SK-N-SH treated with all-trans-retinoic acid at 6 μM for 48 hours (cell line): ENCODE measurements around the gene IGFBP1.

ENCODE experiments used
- GLIS3 ChIP-seq: fragments of 250-450 bp; sonication (Bioruptor Pico); IDR thresholded peaks from 2 replicates; pipeline ENCODE4 v1.5.0; 2020; ENCODE audit warnings: mild to moderate bottlenecking, moderate library complexity
- OSR1 ChIP-seq: fragments of 250-450 bp; sonication (Bioruptor Pico); IDR thresholded peaks from 2 replicates; pipeline ENCODE4 v1.8.0; 2022; ENCODE audit warnings: moderate library complexity, mild to moderate bottlenecking, inconsistent platforms
- PATZ1 ChIP-seq: fragments of 250-450 bp; sonication (Bioruptor Pico); IDR thresholded peaks from 2 replicates; pipeline ENCODE4 v1.8.0; 2020; ENCODE audit warnings: mild to moderate bottlenecking, moderate library complexity, borderline replicate concordance
- RARB ChIP-seq: fragments of 250-450 bp; sonication (Bioruptor Pico); IDR thresholded peaks from 2 replicates; pipeline ENCODE4 v1.8.0; 2021; ENCODE audit warnings: mild to moderate bottlenecking, moderate library complexity
- SNAI2 ChIP-seq: fragments of 250-450 bp; sonication (Bioruptor Pico); IDR thresholded peaks from 2 replicates; pipeline ENCODE4 v1.5.0; 2020; ENCODE audit warnings: mild to moderate bottlenecking, moderate library complexity
- TSHZ2 ChIP-seq: fragments of 250-450 bp; sonication (Bioruptor Pico); IDR thresholded peaks from 2 replicates; pipeline ENCODE4 v1.5.0; 2020; ENCODE audit warnings: mild to moderate bottlenecking, moderate library complexity
- ZC3H10 ChIP-seq: fragments of 250-450 bp; sonication (Bioruptor Pico); IDR thresholded peaks from 2 replicates; pipeline ENCODE4 v1.5.1; 2021; ENCODE audit warnings: mild to moderate bottlenecking, moderate library complexity
- ZFP3 ChIP-seq: fragments of 250-450 bp; sonication (Bioruptor Pico); IDR thresholded peaks from 2 replicates; pipeline ENCODE4 v1.5.0; 2020; ENCODE audit warnings: mild to moderate bottlenecking, moderate library complexity
- ZNF70 ChIP-seq: fragments of 450-650 bp; formaldehyde crosslinking; IDR thresholded peaks from 2 replicates; pipeline ENCODE4 v1.5.0; 2020; ENCODE audit warnings: mild to moderate bottlenecking, moderate library complexity

GRCh38 chr7:45882465-45882810, 5.8 kb upstream of the IGFBP1 start:
- TF ChIP-seq ZFP3 (CRISPR knock-in tag) (no peak), RARB (no peak), OSR1 (CRISPR knock-in tag) (no peak), GLIS3 (CRISPR knock-in tag) (no peak), PATZ1 (CRISPR knock-in tag) (no peak), TSHZ2 (no peak), SNAI2 (no peak), ZC3H10 (CRISPR knock-in tag) (no peak), ZNF70 (CRISPR knock-in tag) (no peak)
